HG03521 (cell line): ENCODE results near the gene FHIT.
"Not testable (repeated sequence)": the region's sequence is repeated elsewhere in the genome, so short reads cannot be mapped to it uniquely, and the experiment has no call there.

ENCODE experiments used
- ATAC-seq: cut with Tn5 transposase; IDR thresholded peaks from one replicate; pipeline ENCODE4 v1.9.1; 2021; ENCODE audit warnings: mild to moderate bottlenecking, moderate library complexity; ENCODE audit not compliant: unreplicated experiment

The FHIT gene

DNA sequence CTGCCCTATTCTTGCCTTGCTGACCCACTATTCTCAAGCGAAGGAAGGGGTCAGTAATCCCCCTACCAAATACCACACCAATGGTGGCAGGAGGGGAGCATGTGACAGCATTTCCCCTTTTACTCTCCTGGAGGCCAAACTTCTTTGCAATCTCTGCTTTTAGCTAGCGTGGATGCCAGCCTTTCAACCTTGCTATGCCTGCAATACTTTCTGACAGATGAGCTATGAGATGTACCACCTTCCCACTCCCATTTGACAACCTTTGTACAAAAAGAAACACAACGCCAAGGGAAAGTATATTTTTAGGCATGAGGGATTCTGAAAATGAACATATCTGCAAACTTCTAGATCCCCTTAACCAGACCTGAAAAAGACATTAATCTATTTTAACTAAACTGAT, 302.1 kb downstream of the FHIT start:
- ATAC-seq: no peak

DNA sequence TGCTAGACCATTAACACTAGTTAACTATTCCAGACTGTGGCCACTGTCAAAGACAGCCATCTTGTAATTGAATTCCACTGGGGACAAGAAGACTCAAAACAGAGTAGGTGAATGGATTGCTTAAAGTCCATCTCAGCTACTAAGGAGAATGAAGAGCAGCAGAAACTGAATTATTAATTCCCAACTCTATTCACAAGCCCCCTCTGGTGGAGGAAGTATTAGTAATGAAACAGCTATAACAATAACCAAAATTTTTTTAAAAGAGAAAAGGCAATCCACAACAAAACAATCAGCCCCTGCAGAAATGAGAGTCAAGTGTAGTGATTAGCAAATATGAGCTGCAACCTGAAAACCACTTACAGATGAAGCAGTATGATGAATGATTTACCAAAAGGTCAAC, 302.8 kb downstream of the FHIT start:
- no peak for ATAC-seq

DNA sequence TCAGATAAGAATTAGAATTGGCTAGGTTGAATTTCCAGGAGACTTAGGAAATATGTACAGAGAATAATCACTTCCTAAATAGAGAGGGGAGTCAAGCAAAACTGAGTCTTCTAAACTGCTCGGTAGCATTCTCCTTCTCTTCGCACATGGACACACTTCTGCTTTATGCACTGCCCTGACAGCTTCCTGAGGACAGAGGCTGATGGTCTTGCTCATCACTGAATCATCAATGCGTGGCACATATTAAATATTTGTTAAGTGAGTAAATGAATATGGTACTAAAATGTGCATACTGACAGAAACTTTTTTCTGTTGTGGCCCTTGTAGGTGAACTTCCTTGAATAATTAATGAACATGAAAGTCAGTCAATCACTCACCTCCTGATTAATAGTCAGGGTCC, 315.5 kb downstream of the FHIT start:
- ATAC-seq: no peak

DNA sequence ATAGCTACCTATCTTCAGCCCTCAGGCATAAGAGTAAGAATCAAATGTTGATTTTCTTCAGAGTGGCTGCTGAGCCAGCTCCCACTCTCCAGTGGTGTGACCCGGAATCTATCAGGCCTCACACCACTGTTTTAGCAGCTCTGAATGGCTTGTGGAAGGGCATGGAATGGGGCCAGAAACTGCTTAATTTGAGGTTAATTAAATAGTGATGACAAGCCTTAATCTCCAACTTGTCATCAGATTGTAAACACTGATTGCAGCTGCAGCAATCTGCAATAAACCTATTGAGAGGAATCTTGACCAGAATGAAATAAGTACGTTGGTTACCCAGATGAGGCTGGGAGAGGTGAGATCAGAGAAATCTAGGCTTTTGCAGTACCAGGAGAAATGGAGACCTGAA, 317.4 kb downstream of the FHIT start:
- ATAC-seq: no peak

DNA sequence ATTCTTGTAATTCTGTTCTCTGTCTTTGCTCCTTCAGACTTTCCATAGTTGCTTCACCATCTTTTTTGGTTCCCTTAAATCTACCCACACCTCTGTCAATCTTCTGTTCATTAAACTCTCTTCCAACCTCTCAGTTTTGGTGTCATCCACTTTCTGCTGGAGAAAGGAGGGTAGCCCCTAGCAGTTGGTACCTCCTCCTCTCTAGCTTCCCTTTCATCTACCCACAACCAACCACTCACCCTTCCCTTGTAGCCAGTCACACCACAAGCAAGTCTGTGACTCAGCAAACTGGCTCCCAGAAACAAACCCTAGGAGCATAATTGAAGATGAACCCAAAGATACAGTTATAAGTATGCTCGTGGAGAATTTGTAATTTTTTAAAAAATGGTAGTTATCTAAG, 318.6 kb downstream of the FHIT start:
- ATAC-seq: no peak

DNA sequence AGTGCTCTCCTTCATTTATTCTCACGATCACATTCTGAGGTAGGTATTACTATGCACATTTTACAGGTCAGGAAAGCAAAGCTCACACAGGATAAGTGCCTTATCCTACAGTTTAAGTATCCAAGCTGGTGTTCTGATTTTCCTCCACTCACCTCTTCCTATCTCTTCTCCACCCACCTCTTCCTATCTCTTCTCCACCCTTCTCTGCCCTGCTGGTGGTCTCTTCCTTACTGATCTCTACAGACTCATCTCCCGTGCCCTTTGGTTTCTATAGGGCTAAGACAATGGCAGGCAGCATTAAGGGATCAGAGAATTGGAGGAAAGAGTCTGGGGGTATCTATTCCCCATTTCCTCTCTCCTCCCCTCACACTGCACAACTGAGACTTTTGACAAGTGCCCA, 319.1 kb downstream of the FHIT start:
- no peak for ATAC-seq

DNA sequence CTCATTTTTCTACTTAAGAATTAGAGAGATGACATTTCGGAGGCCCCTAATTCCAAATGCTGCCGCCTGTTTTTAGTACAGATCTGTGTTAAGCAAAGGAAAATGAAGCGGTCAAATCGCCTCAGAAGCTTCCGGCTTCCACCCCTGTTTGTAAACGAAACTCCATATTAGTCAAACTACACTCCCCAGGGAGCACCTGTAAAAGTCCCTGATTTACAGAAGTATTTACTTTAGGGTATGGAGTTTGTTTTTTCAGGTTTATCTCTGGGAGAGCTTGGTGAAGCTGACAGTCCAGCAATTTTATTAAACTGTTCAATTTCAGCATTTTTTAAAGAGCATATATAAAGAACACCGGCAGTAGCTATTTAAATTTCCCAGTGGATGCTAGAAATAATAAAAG, 319.8 kb downstream of the FHIT start:
- no peak for ATAC-seq

DNA sequence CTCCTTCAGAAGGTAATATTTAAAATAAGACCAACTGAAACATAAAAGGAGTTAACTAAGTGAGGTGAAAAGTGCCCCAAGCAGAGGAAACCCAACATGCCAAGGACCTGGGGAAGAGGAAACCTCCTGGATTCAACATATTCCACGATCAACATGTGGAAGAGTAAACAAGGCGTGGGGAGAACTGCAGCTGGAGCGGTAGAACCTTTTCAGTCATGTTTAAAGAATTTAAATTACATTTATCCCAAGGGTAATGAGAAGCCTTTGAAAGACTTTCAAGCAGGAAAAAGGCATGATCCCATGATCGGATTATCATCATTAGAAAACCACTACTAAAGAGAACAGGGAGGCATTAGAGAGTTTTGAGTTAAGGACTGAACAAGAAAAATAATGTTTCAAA, 330.7 kb downstream of the FHIT start:
- ATAC-seq: no peak

DNA sequence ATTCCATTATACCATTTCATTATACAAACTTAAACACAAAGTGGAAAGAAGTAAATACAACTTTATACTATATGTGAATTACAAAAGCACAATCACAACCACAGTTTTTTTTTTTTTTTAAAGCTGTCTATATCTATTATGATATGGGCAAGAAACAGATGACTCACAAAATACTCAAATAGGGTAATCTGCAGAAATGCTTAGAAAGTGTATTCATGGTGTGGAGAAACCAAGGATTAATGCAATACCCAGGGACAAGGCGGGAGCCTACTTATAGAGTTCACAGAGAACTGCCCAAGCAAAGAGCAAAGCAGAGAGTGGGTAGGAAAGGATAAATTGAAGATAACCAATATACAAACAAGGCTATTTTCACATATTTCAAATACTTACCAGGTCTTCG, 332.0 kb downstream of the FHIT start:
- no peak for ATAC-seq

DNA sequence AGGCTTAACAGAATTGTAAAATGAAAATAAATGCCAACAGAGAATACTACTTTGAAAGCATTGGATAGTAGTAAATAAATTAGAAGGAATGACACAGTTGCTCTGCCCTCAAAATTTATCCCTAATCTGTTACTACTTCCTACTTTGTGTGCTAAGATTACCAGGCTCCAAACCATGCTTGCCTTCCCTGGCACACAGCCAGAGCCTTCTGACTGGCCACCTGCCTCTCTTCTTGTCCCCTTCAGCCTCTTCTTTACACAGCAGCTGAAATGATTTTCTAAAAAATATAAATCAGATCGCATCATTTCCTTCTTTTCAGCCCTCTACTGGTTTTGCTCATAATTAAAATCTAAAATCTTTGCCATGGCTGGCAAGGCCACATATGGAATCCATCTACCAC, 334.1 kb downstream of the FHIT start:
- no peak for ATAC-seq

DNA sequence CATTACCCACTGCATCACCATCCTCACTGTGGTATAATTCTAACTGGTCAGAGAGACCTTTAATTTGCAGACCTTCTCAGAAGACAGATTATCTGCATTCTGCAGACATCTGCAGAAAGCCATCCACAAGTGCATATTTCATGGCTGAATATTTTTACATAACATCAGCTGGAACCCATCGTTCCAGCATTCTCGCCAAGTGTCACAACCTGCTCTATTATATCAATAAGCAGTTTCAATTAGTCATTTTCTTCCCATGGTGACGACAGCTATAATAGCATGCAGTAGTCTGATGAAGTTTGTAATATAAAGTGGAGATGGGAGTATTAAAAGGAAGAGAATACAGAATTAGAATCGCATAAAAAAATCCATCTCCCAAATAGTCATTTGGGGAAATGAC, 334.7 kb downstream of the FHIT start:
- no peak for ATAC-seq

DNA sequence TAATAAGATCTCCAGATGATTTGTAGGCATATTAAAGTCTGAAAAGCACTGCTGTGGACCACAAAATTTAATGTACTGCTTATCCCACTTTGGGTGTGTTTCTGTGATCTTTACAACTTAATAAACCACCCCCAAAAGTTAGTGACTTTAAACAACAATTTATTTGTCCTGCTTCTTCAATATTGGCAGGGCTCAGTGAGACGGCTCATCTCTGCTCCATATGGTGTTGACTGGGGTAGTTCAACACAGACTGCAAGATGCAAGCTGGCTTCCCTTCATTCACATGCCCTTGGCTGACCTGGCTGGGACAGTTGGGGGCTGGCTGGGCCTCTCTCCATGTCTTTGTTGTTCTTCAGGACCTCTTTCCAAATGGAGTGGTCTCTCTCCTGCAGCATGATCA, 337.8 kb downstream of the FHIT start:
- ATAC-seq: no peak

DNA sequence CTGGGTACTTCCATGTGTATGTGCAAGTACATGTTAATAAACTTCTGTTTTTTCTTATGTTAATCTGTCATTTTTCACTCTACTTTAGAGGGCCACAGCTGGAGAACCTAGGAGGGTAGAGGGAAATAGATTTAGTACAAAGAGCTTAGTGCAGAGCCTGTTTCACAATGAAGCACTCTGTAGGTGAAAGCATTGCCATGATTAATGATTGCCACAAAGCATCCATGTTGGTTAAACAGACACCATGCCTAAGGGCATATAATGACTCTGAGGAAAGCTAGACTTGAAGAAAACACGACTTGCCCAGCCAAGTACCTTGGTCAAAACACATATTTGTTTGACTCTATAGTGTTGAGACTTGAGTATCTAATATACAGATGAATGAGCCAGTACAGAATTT, 338.4 kb downstream of the FHIT start:
- ATAC-seq: no peak

DNA sequence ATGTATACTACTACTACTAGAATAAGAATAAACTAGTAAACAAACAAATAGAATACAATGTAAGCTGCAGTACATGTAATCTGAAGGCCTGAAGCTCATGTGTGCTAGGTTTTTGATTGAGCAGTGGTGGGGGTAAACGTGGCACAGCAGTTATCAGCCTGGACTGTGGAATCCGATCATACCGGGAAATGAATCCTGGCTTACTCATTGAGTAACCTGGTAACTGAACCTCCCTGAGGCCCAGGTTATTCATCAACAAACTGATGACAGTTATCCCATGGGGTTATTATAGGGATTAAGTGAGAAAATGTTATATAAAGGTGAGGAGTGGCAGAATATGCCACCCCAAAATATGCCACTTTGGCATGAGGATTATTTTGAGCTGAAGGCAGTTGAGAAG, 339.1 kb downstream of the FHIT start:
- ATAC-seq: no peak

DNA sequence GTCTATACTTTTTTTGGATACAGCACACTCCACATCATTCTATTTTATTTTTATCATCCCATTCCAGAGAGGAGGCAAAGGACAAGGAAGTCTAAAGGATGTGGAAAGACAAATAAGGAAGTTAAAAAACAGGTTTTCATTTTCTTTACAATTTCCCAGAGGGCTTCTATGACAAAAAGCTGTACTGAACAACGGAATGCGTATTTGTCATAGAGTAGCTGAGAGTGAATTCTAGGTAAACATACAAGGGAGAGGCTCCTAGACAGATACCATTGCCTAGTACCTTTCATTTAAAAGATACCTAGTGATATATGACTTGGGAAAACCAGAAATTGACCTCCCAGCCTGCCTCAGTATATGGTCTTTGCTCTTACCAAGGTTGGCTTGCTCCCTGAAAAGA, 341.7 kb downstream of the FHIT start:
- no peak for ATAC-seq

DNA sequence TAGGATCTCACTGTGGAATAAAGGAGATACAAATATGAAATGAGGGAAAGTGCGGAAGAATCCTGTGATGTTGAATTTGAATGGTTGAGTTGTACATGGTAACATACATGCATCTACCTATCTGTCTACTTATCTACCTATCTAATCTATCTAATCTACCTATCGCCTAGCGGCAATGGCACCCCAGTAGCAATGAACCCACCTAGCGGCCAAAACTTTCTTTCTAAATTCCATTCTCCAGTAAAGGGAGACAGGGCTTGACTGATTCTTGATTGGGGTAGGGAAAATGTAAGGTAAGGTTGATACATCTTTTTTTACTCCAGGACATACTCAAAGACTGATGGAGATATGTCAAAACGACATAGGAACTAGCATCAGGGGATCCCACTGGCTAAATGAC, 345.0 kb downstream of the FHIT start:
- no peak for ATAC-seq

DNA sequence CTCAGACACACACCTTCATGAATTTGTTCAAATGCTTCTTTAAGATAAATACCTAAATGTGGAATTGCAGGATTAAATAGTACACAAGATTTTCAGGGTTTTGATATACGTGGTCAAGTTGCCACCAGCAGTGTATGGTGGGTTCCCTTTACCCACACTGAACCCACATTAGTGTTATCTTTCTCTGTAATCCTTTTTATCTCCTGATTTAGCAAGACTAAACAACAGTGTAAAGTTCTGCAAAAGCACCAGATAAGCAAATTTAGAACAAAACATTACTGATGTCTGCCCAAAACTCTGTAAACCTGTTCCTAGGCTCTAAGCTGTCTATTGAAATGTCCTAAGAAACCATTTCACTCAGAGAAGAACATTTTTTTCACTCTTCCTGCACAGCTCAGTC, 352.9 kb downstream of the FHIT start:
- ATAC-seq: no peak

DNA sequence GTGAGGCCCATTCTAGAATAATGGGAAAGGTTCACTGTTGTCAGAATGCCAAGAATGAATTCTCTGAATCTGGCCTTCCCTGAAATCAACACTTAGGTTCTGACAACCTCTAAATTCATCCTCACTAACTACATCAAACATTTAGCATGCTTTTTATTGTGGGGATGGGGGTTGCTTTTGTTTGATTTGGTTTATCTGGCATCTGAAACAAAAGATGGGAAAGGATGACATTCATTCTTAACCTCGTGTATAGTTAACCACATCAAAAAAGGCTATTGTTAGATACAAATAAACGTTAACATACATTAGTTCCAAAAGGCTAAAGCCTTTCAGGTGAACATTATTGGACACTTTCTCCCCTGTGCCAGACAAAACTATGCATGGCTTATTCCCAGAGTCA, 357.3 kb downstream of the FHIT start:
- ATAC-seq: no peak

DNA sequence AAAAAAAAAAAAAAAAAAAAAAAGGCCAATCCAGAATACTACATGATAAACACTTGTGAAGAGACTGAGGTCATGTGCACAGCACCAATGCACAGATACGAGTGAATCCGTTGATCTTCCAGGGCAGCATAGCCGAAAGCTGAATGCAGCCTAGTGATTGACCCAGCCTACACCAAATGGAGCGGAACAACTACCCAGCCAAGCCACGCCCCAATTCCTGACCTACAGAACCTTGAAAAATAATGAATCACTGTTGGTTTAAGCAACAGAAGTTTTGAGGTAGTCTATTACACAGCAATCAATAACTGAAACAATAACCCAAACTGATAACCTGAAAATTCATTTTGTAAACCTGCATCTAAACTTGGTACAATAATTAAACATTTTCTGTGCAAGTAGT, 361.0 kb downstream of the FHIT start:
- no peak for ATAC-seq

DNA sequence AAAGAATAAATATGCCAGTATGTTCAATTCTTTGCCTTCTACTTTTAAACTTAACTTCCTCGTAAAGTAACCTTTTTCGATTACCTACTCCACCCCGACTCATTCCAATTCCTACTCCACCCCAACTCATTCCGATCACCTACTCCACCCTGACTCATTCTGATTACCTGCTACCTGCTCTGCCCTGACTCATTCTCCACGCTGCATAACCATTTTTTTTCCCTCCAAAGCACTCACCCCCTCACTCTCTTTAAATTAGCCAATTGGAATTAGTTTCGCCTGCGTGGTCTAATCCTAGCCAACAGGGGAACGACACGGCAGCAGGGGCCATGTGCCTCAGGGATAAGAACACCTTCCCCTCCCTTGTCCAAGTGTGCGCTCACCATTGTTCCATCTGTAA, 362.3 kb downstream of the FHIT start:
- ATAC-seq: not testable (repeated sequence)

DNA sequence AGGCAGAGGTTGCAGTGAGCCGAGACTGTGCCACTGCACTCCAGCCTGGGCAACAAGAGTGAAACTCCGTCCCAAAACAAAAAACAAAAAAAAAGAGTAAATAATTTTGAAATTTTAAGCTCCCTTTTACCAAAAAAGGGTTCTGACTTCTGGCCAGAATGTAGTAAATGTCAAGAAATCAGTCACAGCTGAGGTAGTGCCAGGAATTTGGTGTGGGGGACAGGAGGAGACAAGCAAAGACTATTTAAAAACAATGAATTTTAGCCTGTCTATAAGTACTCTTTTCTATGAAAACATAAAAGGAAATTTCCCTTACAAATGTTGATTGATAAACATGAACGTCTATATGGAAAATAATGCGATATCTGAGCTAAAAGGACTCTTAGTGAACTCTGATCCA, 363.7 kb downstream of the FHIT start:
- ATAC-seq: no peak

DNA sequence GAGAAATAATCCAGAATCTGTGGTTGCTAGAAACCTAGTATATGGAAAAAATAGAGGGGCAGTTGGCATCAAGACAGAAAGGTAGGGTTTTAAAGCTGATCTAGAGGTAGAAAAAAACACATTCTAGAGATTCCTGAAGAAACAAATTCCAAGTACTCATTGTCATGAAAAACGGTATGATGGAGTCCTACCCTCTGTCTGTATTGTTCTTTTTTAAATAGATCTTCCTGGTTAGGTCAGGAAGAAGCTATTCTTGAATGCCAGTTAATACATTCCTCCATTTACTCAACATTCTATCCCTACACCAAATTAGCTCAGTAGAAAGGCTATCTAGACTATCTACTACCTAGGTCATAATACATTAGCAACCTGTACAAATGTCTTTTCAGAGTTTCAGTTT, 364.7 kb downstream of the FHIT start:
- ATAC-seq: no peak

DNA sequence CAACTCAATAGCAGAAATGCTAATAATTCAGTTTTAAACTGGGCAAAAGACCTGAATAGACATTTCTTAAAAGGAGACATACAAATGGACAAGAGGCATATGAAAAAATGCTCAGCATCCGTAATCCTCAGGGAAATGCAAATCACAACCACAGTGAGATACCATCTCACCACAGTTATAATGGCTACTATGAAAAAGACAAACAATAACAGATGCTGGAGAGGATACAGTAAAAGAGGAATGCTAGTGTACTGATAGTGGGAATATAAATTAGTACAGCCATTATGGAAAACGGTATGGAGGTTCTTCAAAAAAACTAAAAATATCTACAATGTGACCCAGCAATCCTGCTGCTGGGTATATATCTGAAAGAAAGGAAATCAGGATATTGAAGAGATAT, 367.2 kb downstream of the FHIT start:
- no peak for ATAC-seq

DNA sequence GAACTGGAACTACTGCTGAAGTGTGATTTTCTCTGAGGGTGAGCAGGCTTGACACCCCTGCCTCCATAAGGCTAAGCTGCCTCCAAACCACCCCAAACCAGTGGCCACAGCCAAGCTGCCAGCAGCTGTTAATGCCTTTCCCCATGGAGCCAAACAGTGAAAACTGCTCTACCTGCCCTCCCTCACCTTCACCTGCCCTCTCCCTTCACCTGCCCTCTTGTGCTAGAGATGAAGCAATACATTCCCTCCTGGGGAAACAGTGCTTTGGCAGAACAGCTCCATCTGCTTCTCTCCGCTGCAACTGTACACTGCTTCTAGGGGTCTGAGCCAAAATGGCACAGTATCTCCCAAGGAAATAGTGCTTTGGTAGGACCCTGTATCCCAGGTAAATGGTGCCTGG, 374.1 kb downstream of the FHIT start:
- no peak for ATAC-seq
